ENCODE results near the gene TMUB2. TPM values are rescaled to one million over a fixed set of nuclear protein-coding genes. Genes with fewer than 3 reads are reported as not detected.

The TMUB2 gene
- total and polyA plus RNA-seq, 9 of the 15 experiments (the other 6 are each of a cell fraction or from before 2014, with no cell fraction given): 4.1 to 29.8 (median 16.3) TPM

DNA sequence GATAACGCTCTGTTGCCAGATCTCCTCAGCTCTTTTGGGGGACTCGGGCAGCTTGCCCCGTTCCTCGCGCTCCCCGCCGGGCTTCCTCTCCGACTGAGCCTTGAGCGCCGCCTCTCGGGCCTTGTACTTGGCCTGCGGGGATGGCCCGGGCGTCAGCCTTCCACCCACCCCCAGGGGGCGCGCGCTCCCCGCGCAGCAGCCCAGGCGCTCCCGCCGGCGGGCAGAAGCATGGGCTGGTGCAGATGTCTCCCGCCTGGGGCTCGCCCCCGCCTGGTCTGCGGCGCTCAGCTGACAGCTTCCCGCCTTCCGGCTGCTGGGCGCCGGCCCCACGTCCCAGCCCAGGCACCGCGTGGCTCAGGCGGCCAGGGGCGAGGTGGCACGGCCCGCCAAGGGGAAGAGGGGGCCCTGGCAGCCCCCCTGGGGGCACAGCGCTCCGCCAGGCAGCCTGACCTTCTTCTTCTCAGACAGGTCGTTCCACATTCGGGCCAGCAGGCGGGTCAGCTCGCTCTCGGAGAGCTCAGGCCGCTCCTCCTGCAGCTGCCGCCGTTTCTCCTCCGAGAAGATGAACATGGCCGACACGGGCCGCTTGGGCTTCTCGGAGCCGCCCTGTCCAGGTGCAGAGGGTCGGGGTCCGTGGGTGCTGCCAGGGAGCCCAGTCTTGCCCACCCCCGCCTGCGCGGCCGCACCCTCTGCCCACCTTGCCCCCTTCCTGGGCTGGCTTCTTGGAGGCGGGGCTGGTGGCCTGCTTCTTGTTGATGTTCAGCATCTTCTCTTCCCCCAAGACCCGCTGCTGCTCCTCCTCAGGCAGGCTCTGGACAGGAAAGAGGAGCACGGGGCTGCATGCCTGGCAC, 23.8 kb downstream of the TMUB2 start (continued):
- TF ChIP-seq SRSF7 (optimal IDR thresholded peaks at IDR 0.05; ENCODE audit: low read depth, low read length): no peak
- no peak for TF ChIP-seq FOXM1 (IDR thresholded peaks at IDR 0.05; ENCODE audit: low read depth)
- peak; percentile 85; the same call in 1 of the 2 replicates for TF ChIP-seq FOXM1 (CRISPR knock-in tag; IDR thresholded peaks at IDR 0.05; ENCODE audit: low read depth)
- TF ChIP-seq NONO (IDR thresholded peaks at IDR 0.05; ENCODE audit: low read depth in 2 of 2, low read length in 1 of 2): peak in 1 of 2 experiments; percentile 79; a peak in 2 of 4 replicates
- TF ChIP-seq, protein P1, sequence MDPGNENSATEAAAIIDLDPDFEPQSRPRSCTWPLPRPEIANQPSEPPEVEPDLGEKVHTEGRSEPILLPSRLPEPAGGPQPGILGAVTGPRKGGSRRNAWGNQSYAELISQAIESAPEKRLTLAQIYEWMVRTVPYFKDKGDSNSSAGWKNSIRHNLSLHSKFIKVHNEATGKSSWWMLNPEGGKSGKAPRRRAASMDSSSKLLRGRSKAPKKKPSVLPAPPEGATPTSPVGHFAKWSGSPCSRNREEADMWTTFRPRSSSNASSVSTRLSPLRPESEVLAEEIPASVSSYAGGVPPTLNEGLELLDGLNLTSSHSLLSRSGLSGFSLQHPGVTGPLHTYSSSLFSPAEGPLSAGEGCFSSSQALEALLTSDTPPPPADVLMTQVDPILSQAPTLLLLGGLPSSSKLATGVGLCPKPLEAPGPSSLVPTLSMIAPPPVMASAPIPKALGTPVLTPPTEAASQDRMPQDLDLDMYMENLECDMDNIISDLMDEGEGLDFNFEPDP (CRISPR knock-in tag; IDR thresholded peaks at IDR 0.05): no peak
- TF ChIP-seq PRPF4 (IDR thresholded peaks at IDR 0.05; ENCODE audit: insufficient read depth, low read depth, low read length, poor library complexity, severe bottlenecking): peak; percentile 46
- no peak for TF ChIP-seq ELF4 (CRISPR knock-in tag; IDR thresholded peaks at IDR 0.05)
- TF ChIP-seq NFIX (CRISPR knock-in tag; IDR thresholded peaks at IDR 0.05; ENCODE audit: low read depth): no peak
- TF ChIP-seq, protein P2, sequence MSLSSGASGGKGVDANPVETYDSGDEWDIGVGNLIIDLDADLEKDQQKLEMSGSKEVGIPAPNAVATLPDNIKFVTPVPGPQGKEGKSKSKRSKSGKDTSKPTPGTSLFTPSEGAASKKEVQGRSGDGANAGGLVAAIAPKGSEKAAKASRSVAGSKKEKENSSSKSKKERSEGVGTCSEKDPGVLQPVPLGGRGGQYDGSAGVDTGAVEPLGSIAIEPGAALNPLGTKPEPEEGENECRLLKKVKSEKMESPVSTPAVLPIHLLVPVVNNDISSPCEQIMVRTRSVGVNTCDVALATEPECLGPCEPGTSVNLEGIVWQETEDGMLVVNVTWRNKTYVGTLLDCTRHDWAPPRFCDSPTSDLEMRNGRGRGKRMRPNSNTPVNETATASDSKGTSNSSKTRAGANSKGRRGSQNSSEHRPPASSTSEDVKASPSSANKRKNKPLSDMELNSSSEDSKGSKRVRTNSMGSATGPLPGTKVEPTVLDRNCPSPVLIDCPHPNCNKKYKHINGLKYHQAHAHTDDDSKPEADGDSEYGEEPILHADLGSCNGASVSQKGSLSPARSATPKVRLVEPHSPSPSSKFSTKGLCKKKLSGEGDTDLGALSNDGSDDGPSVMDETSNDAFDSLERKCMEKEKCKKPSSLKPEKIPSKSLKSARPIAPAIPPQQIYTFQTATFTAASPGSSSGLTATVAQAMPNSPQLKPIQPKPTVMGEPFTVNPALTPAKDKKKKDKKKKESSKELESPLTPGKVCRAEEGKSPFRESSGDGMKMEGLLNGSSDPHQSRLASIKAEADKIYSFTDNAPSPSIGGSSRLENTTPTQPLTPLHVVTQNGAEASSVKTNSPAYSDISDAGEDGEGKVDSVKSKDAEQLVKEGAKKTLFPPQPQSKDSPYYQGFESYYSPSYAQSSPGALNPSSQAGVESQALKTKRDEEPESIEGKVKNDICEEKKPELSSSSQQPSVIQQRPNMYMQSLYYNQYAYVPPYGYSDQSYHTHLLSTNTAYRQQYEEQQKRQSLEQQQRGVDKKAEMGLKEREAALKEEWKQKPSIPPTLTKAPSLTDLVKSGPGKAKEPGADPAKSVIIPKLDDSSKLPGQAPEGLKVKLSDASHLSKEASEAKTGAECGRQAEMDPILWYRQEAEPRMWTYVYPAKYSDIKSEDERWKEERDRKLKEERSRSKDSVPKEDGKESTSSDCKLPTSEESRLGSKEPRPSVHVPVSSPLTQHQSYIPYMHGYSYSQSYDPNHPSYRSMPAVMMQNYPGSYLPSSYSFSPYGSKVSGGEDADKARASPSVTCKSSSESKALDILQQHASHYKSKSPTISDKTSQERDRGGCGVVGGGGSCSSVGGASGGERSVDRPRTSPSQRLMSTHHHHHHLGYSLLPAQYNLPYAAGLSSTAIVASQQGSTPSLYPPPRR (CRISPR knock-in tag; IDR thresholded peaks at IDR 0.05; ENCODE audit: borderline replicate concordance): 0 out of 2 replicates have a peak, but pooled peaks have one; percentile 33
- TF ChIP-seq FUS (optimal IDR thresholded peaks at IDR 0.05; ENCODE audit: low read depth, low read length): peak; percentile 95
- TF ChIP-seq KDM5B (IDR thresholded peaks at IDR 0.05; ENCODE audit: insufficient replicate concordance, low read depth, low read length): no peak
- TF ChIP-seq EGR1 (conservative IDR thresholded peaks at IDR 0.05): peak; percentile 91
- TF ChIP-seq DPF2 (IDR thresholded peaks at IDR 0.05): no peak
- TF ChIP-seq ZBTB7A (IDR thresholded peaks at IDR 0.05; ENCODE audit: borderline replicate concordance, control insufficient read depth, low read depth, low read length): peak; percentile 49; the same call in 1 of the 2 replicates
- no peak for TF ChIP-seq NFYB (IDR thresholded peaks at IDR 0.05; ENCODE audit: extremely low read depth, insufficient read length)
- no peak for TF ChIP-seq ZNF165 (CRISPR knock-in tag; IDR thresholded peaks at IDR 0.05; ENCODE audit: borderline replicate concordance)
- TF ChIP-seq, protein P3, sequence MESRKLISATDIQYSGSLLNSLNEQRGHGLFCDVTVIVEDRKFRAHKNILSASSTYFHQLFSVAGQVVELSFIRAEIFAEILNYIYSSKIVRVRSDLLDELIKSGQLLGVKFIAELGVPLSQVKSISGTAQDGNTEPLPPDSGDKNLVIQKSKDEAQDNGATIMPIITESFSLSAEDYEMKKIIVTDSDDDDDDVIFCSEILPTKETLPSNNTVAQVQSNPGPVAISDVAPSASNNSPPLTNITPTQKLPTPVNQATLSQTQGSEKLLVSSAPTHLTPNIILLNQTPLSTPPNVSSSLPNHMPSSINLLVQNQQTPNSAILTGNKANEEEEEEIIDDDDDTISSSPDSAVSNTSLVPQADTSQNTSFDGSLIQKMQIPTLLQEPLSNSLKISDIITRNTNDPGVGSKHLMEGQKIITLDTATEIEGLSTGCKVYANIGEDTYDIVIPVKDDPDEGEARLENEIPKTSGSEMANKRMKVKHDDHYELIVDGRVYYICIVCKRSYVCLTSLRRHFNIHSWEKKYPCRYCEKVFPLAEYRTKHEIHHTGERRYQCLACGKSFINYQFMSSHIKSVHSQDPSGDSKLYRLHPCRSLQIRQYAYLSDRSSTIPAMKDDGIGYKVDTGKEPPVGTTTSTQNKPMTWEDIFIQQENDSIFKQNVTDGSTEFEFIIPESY (CRISPR knock-in tag; IDR thresholded peaks at IDR 0.05): peak; percentile 98

Data from K562 (cell line).